CD14-positive monocyte (primary cell): ENCODE results near the gene GXYLT1. TPM values are rescaled to one million over a fixed set of nuclear protein-coding genes. Genes with fewer than 3 reads are reported as not detected.

Experiments used
- DNase-seq, 3 donors: peaks; one replicate each; pipeline ENCODE4 v3.0.0-alpha.2; 2011 to 2022
- H2AFZ ChIP-seq: 2 replicates; pipeline ENCODE4 v1.6.0; 2012; ENCODE audit warnings: mild to moderate bottlenecking, low read depth, low read length, inconsistent platforms; ENCODE audit not compliant: insufficient read depth, poor library complexity, severe bottlenecking
- H3K27ac ChIP-seq, 2 donors: 1 replicate in 1 of 2; 2 replicates in 1 of 2; pipeline ENCODE4 v1.5.1; 2012 to 2013; ENCODE audit warnings: low read length in 2 of 2, control low read depth in 1 of 2, inconsistent platforms in 1 of 2, low read depth in 1 of 2, mild to moderate bottlenecking in 1 of 2
- H3K27me3 ChIP-seq, 2 donors: one replicate each; pipeline versions ENCODE4 v1.6.0 to v1.6.1; 2011 to 2013; ENCODE audit warnings: low read length in 2 of 2; ENCODE audit not compliant: control insufficient read depth in 2 of 2, insufficient read depth in 2 of 2
- H3K36me3 ChIP-seq, 2 donors: replicated peaks in 1 of 2; 1 replicate in 1 of 2; 2 replicates in 1 of 2; pipeline versions ENCODE4 v1.5.1 to v1.6.1; 2012 to 2013; ENCODE audit warnings: low read length in 2 of 2, control low read depth in 1 of 2, inconsistent platforms in 1 of 2, mild to moderate bottlenecking in 1 of 2; ENCODE audit not compliant: insufficient read depth in 2 of 2, control insufficient read depth in 1 of 2
- H3K4me1 ChIP-seq, 2 donors: 1 replicate in 1 of 2; 2 replicates in 1 of 2; pipeline versions ENCODE4 v1.5.1 to v1.6.1; 2012 to 2013; ENCODE audit warnings: low read length in 2 of 2, control low read depth in 1 of 2, inconsistent platforms in 1 of 2, mild to moderate bottlenecking in 1 of 2, moderate library complexity in 1 of 2; ENCODE audit not compliant: insufficient read depth in 2 of 2, control insufficient read depth in 1 of 2
- H3K4me2 ChIP-seq: replicated peaks from 2 replicates; pipeline ENCODE3; 2012; ENCODE audit warnings: low read length, moderate library complexity, mild to moderate bottlenecking; ENCODE audit not compliant: poor library complexity, severe bottlenecking; ENCODE audit errors: extremely low read depth
- H3K4me3 ChIP-seq, 3 experiments: fragments of 200-600 bp in 1 of 3; sonication (generic) in 1 of 3; replicated peaks in 1 of 3; 1 replicate in 2 of 3; 2 replicates in 1 of 3; pipeline ENCODE4 v1.5.1; 2011 to 2013; ENCODE audit warnings: low read length in 3 of 3, mild to moderate bottlenecking in 3 of 3, control low read depth in 2 of 3, low read depth in 2 of 3, inconsistent platforms in 1 of 3, moderate library complexity in 1 of 3
- H3K79me2 ChIP-seq: 2 replicates; pipeline ENCODE4 v1.6.0; 2012; ENCODE audit warnings: mild to moderate bottlenecking, control low read depth, inconsistent platforms, low read length, moderate library complexity; ENCODE audit not compliant: insufficient read depth
- H3K9ac ChIP-seq: 2 replicates; pipeline ENCODE4 v1.6.0; 2017; ENCODE audit warnings: low read length, mild to moderate bottlenecking; ENCODE audit not compliant: insufficient read depth, poor library complexity, severe bottlenecking
- H3K9me3 ChIP-seq, 2 donors: replicated peaks in 1 of 2; 1 replicate in 1 of 2; 2 replicates in 1 of 2; pipeline versions ENCODE4 v1.5.1 to v1.6.1; 2012 to 2013; ENCODE audit warnings: low read length in 2 of 2, control low read depth in 1 of 2; ENCODE audit not compliant: control insufficient read depth in 1 of 2, insufficient read depth in 1 of 2
- H4K20me1 ChIP-seq: 2 replicates; pipeline ENCODE4 v1.6.0; 2012; ENCODE audit warnings: mild to moderate bottlenecking, low read length, control low read depth, moderate library complexity; ENCODE audit not compliant: insufficient read depth
- H3K27ac Mint-ChIP-seq, 7 donors: one replicate each; pipeline ENCODE4 v1.8.0; 2020; ENCODE audit warnings: mild to moderate bottlenecking in 7 of 7, mixed read lengths in 7 of 7, moderate library complexity in 6 of 7, inconsistent platforms in 2 of 7
- H3K27me3 Mint-ChIP-seq, 3 donors: one replicate each; pipeline ENCODE4 v1.8.0; 2021 to 2022; ENCODE audit warnings: low read depth in 3 of 3, mild to moderate bottlenecking in 3 of 3, mixed read lengths in 3 of 3, moderate library complexity in 3 of 3, inconsistent platforms in 1 of 3
- H3K36me3 Mint-ChIP-seq, 2 donors: one replicate each; pipeline ENCODE4 v1.8.0; 2020; ENCODE audit warnings: mixed read lengths in 2 of 2, inconsistent platforms in 1 of 2, mild to moderate bottlenecking in 1 of 2
- H3K4me1 Mint-ChIP-seq: one replicate; pipeline ENCODE4 v1.8.0; 2020; ENCODE audit warnings: mild to moderate bottlenecking, mixed read lengths
- H3K4me3 Mint-ChIP-seq, 2 donors: one replicate each; pipeline ENCODE4 v1.8.0; 2020; ENCODE audit warnings: mild to moderate bottlenecking in 2 of 2, mixed read lengths in 2 of 2, moderate library complexity in 1 of 2
- H3K9me3 Mint-ChIP-seq, 7 donors: one replicate each; pipeline ENCODE4 v1.8.0; 2020 to 2022; ENCODE audit warnings: mixed read lengths in 7 of 7, mild to moderate bottlenecking in 6 of 7, moderate library complexity in 6 of 7, inconsistent platforms in 2 of 7
- WGBS: methylation state at CpG from one replicate; pipeline ENCODE4 v1.1.5; 2013; ENCODE audit warnings: missing lambda C conversion rate; ENCODE audit not compliant: insufficient coverage; 5-methylcytosine and 5-hydroxymethylcytosine counted together
- intact Hi-C, 2 donors: fragments of 100-400 bp; cut with micrococcal nuclease; formaldehyde crosslinking; loops; one replicate each; pipeline versions ENCODE4 v1.15.0 to v1.15.1; 2023
- polyA plus RNA-seq, 3 donors: library from polyadenylated mRNA; depleted of rRNA in 1 of 3; unstranded in 2 of 3; stranded (reverse) in 1 of 3; fragments of 300-500 nt in 2 of 3; fragments of >200 nt in 1 of 3; fragmentation: Illumina TruSeq in 2 of 3; gene quantifications; 1 replicate in 2 of 3; 2 replicates in 1 of 3; pipeline ENCODE4 v1.2.3, GENCODE V29; 2012 to 2021
- TF ChIP-seq, protein P1 (sequence below): fragments of 200-600 bp; IDR thresholded peaks from one replicate; pipeline ENCODE4 v1.8.0; 2022; ENCODE audit warnings: antibody characterized with exemption, mild to moderate bottlenecking

GXYLT1 gene
- polyA plus RNA-seq, 3 donors, result 2.5 to 7.1 (median 4.9) TPM

GRCh38 chr12:42099433-42099832, 45.2 kb downstream of the GXYLT1 start:
- H3K36me3 Mint-ChIP-seq, result peaks cover 15 to 19% of the 10 kb centered on the region in 2 donors
- H3K36me3 ChIP-seq, result peaks cover 0 to 24% of the 10 kb centered on the region in 2 donors
- H3K4me1 ChIP-seq, result peaks cover 5 to 10% of the 10 kb centered on the region in 2 donors
- WGBS, result 93% methylated on average over 5 of the region's 9 CpGs
- H2AFZ ChIP-seq, result no peak overlapping the region
- no peak overlapping the region for H3K27ac ChIP-seq
- peak overlapping the region in 1 of 7 donors; percentile 36 for H3K27ac Mint-ChIP-seq
- H3K4me1 Mint-ChIP-seq, result peaks cover 18% of the 10 kb centered on the region
- H3K9me3 Mint-ChIP-seq, result peaks cover 0 to 2% (median 0%) of the 10 kb centered on the region in 7 donors
- H3K9me3 ChIP-seq, result no peaks in the 10 kb centered on the region
- TF ChIP-seq, protein P1, sequence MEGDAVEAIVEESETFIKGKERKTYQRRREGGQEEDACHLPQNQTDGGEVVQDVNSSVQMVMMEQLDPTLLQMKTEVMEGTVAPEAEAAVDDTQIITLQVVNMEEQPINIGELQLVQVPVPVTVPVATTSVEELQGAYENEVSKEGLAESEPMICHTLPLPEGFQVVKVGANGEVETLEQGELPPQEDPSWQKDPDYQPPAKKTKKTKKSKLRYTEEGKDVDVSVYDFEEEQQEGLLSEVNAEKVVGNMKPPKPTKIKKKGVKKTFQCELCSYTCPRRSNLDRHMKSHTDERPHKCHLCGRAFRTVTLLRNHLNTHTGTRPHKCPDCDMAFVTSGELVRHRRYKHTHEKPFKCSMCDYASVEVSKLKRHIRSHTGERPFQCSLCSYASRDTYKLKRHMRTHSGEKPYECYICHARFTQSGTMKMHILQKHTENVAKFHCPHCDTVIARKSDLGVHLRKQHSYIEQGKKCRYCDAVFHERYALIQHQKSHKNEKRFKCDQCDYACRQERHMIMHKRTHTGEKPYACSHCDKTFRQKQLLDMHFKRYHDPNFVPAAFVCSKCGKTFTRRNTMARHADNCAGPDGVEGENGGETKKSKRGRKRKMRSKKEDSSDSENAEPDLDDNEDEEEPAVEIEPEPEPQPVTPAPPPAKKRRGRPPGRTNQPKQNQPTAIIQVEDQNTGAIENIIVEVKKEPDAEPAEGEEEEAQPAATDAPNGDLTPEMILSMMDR, result no peak
- no peak overlapping the region for H3K9ac ChIP-seq
- peak in 1 of 3 donors; percentile 6 for DNase-seq
- no peaks in the 10 kb centered on the region for H3K27me3 ChIP-seq
- H3K79me2 ChIP-seq, result no peaks in the 10 kb centered on the region
- H3K4me2 ChIP-seq, result no peak overlapping the region
- no peaks in the 10 kb centered on the region for H4K20me1 ChIP-seq
- H3K4me3 ChIP-seq, result no peak overlapping the region
- no peak overlapping the region for H3K4me3 Mint-ChIP-seq
- no peaks in the 10 kb centered on the region for H3K27me3 Mint-ChIP-seq
- intact Hi-C loops, result no loop called here

- peak; percentile 62 to 69 (median 69) for DNase-seq
- peaks cover 0 to 37% of the 10 kb centered on the region in 2 donors for H3K36me3 ChIP-seq
- peaks cover 5 to 10% of the 10 kb centered on the region in 2 donors for H3K4me1 ChIP-seq
- Mint-ChIP-seq H3K9me3 (peaks cover 0 to 2% (median 0%) of the 10 kb centered on the region in 7 donors), H3K4me1 (peaks cover 18% of the 10 kb centered on the region), H3K27ac (peak overlapping the region; percentile 88 to 98 (median 92)), H3K4me3 (peak overlapping the region; percentile 48 to 82), H3K27me3 (no peaks in the 10 kb centered on the region), H3K36me3 (peaks cover 20 to 24% of the 10 kb centered on the region in 2 donors)
- H3K27ac ChIP-seq, result peak overlapping the region in 1 of 2 donors; percentile 95
- H3K9me3 ChIP-seq, result no peaks in the 10 kb centered on the region
- no peaks in the 10 kb centered on the region for H3K27me3 ChIP-seq
- H4K20me1 ChIP-seq, result no peaks in the 10 kb centered on the region
- H3K79me2 ChIP-seq, result no peaks in the 10 kb centered on the region
- peak overlapping the region; percentile 68 for H2AFZ ChIP-seq
- TF ChIP-seq, protein P1, result no peak
- H3K4me2 ChIP-seq, result peak overlapping the region; percentile 59
- 0% methylated on average over 2 of the region's 5 CpGs for WGBS
- peak overlapping the region; percentile 64 for H3K9ac ChIP-seq
- intact Hi-C loops, result no loop called here
- peak overlapping the region; percentile 20 to 70 (median 69) for H3K4me3 ChIP-seq
Measured at GRCh38 chr12:42097971-42098370, 46.7 kb downstream of the GXYLT1 start.
